ENCODE data around the gene GPR4.

GRCh38 chr19:45608948-45609347 is 6.9 kb upstream of the GPR4 start:
- TF ChIP-seq POLR2A (IDR thresholded peaks at IDR 0.05; ENCODE audit: low read depth, low read length) = no peak
- no peak for TF ChIP-seq TAF1 (IDR thresholded peaks at IDR 0.05; ENCODE audit: low read depth, low read length)
- TF ChIP-seq POLR2AphosphoS5 (IDR thresholded peaks at IDR 0.05; ENCODE audit: low read depth, low read length) = no peak
- no peak for TF ChIP-seq SPI1 (IDR thresholded peaks at IDR 0.05; ENCODE audit: low read depth, low read length)
- TF ChIP-seq PAX5 (IDR thresholded peaks at IDR 0.05; ENCODE audit: insufficient read depth, low read length, severe bottlenecking) = no peak
- no peak for TF ChIP-seq POU2F2 (IDR thresholded peaks at IDR 0.05; ENCODE audit: low read depth, low read length)
